ENCODE measurements around the gene PKD1L1. TPM values are rescaled to one million over a fixed set of nuclear protein-coding genes. Genes with fewer than 3 reads are reported as not detected.

Gene PKD1L1
- polyA plus RNA-seq, 1 donor (not counting 4 experiments of a cell fraction or from before 2014, with no cell fraction given): 0.04 TPM

DNA sequence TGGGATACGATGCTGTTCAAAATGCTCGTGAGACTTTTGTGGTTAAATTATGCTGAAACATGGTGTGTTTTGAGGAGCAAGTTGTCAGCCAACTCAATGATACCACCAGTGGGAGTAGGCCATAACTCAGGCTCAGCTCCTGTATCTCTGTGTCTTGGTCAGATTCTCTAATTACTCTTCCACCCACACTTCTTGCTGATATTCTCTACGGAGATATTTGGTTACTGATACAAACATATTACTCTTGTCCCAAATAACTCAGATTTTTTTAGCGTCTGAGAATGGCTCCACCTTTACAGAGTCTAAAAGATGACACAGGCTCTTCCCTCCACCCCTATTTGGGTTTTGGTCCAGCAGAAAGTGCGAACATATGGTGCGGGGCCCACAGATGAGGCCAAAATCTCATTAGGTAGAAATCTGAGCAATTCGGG lies 168.9 kb downstream of the PKD1L1 start:
- no peak overlapping the region for H3K4me3 ChIP-seq (ENCODE audit: control insufficient read depth in 2 of 3, extremely low read depth in 1 of 3, insufficient read depth in 2 of 3, low read depth in 1 of 3, low read length in 3 of 3)
- H3K4me1 ChIP-seq (ENCODE audit: control insufficient read depth, extremely low read depth, insufficient read depth, low read length): peaks cover 39% of the 10 kb centered on the region
- dilution Hi-C loops (cut with MboI; ENCODE audit: extremely low pct_ligation_motif_present, low sequenced_read_pairs): no loop called here

GRCh38 chr7:47778153-47778661 lies 170.1 kb downstream of the PKD1L1 start:
- Histone ChIP-seq H3K9me1 (ENCODE audit: control insufficient read depth, extremely low read depth, insufficient read depth, low read length) (no peaks in the 10 kb centered on the region), H3K4me2 (ENCODE audit: control insufficient read depth, extremely low read depth, insufficient read depth, low read depth, low read length) (no peak overlapping the region), H3K27ac (ENCODE audit: control insufficient read depth, insufficient read depth, low read length) (peak overlapping the region; percentile 34), H3K27me3 (ENCODE audit: control insufficient read depth, extremely low read depth, insufficient read depth, low read length) (no peaks in the 10 kb centered on the region), H3K9ac (ENCODE audit: control insufficient read depth, extremely low read depth, insufficient read depth, low read length) (no peak overlapping the region), H3K9me3 (ENCODE audit: control insufficient read depth, low read depth, low read length) (no peaks in the 10 kb centered on the region), H3K4me3 (ENCODE audit: control insufficient read depth in 2 of 3, extremely low read depth in 1 of 3, insufficient read depth in 2 of 3, low read depth in 1 of 3, low read length in 3 of 3) (no peak overlapping the region), H4K20me1 (ENCODE audit: control insufficient read depth, extremely low read depth, insufficient read depth, low read length) (no peaks in the 10 kb centered on the region), H3K36me3 (ENCODE audit: control insufficient read depth in 2 of 2, extremely low read depth in 1 of 2, insufficient read depth in 2 of 2, low read length in 2 of 2) (no peaks in the 10 kb centered on the region), H2AFZ (ENCODE audit: control insufficient read depth, low read length) (no peak overlapping the region), H3K79me2 (ENCODE audit: control insufficient read depth, insufficient read depth, low read length) (no peaks in the 10 kb centered on the region), H3K4me1 (ENCODE audit: control insufficient read depth, extremely low read depth, insufficient read depth, low read length) (peaks cover 28% of the 10 kb centered on the region)
- dilution Hi-C loops (cut with MboI; ENCODE audit: extremely low pct_ligation_motif_present, low sequenced_read_pairs): no loop called here
- DNase-seq (ENCODE audit: low read depth, low spot score): peak; percentile 50
- TF ChIP-seq EZH2 (IDR thresholded peaks at IDR 0.05; ENCODE audit: low read length): no peak
- TF ChIP-seq, protein P1, sequence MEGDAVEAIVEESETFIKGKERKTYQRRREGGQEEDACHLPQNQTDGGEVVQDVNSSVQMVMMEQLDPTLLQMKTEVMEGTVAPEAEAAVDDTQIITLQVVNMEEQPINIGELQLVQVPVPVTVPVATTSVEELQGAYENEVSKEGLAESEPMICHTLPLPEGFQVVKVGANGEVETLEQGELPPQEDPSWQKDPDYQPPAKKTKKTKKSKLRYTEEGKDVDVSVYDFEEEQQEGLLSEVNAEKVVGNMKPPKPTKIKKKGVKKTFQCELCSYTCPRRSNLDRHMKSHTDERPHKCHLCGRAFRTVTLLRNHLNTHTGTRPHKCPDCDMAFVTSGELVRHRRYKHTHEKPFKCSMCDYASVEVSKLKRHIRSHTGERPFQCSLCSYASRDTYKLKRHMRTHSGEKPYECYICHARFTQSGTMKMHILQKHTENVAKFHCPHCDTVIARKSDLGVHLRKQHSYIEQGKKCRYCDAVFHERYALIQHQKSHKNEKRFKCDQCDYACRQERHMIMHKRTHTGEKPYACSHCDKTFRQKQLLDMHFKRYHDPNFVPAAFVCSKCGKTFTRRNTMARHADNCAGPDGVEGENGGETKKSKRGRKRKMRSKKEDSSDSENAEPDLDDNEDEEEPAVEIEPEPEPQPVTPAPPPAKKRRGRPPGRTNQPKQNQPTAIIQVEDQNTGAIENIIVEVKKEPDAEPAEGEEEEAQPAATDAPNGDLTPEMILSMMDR (optimal IDR thresholded peaks at IDR 0.05 in 1 of 3, IDR thresholded peaks at IDR 0.05 in 1 of 3, conservative IDR thresholded peaks at IDR 0.05 in 1 of 3; ENCODE audit: extremely low read depth in 1 of 3, insufficient read depth in 2 of 3, low read length in 3 of 3): no peak
- FAIRE-seq: peak; percentile 62

More for the DNA sequence above, 168.9 kb downstream of the PKD1L1 start:
- Histone ChIP-seq H3K9ac (ENCODE audit: control insufficient read depth, extremely low read depth, insufficient read depth, low read length) (no peak overlapping the region), H3K9me3 (ENCODE audit: control insufficient read depth, low read depth, low read length) (no peaks in the 10 kb centered on the region), H3K27ac (ENCODE audit: control insufficient read depth, insufficient read depth, low read length) (no peak overlapping the region), H3K27me3 (ENCODE audit: control insufficient read depth, extremely low read depth, insufficient read depth, low read length) (no peaks in the 10 kb centered on the region), H4K20me1 (ENCODE audit: control insufficient read depth, extremely low read depth, insufficient read depth, low read length) (no peaks in the 10 kb centered on the region), H2AFZ (ENCODE audit: control insufficient read depth, low read length) (no peak overlapping the region), H3K79me2 (ENCODE audit: control insufficient read depth, insufficient read depth, low read length) (no peaks in the 10 kb centered on the region), H3K36me3 (ENCODE audit: control insufficient read depth in 2 of 2, extremely low read depth in 1 of 2, insufficient read depth in 2 of 2, low read length in 2 of 2) (no peaks in the 10 kb centered on the region), H3K4me2 (ENCODE audit: control insufficient read depth, extremely low read depth, insufficient read depth, low read depth, low read length) (no peak overlapping the region), H3K9me1 (ENCODE audit: control insufficient read depth, extremely low read depth, insufficient read depth, low read length) (no peaks in the 10 kb centered on the region)
- TF ChIP-seq, protein P1 (optimal IDR thresholded peaks at IDR 0.05 in 1 of 3, IDR thresholded peaks at IDR 0.05 in 1 of 3, conservative IDR thresholded peaks at IDR 0.05 in 1 of 3; ENCODE audit: extremely low read depth in 1 of 3, insufficient read depth in 2 of 3, low read length in 3 of 3): no peak
- no peak for TF ChIP-seq EZH2 (IDR thresholded peaks at IDR 0.05; ENCODE audit: low read length)
- DNase-seq (ENCODE audit: low read depth, low spot score) (no peak), FAIRE-seq (no peak)
